Hematopoietic multipotent progenitor cell treated with erythropoietin and hydrocortisone succinate and interleukin-3 and kit ligand, for 15 days (in vitro differentiated cells): ENCODE data around the gene DCLK1.

Experiments
- DNase-seq: peaks from one replicate; pipeline ENCODE4 v3.0.0-alpha.2; 2015; ENCODE audit warnings: low spot score

Gene DCLK1

GRCh38 chr13:36033035-36033434, 98.1 kb downstream of the DCLK1 start:
- DNase-seq: no peak

- no peak for DNase-seq
These were observed 99.7 kb downstream of the DCLK1 start for GRCh38 chr13:36031490-36031889.

GRCh38 chr13:36030670-36031331, 100.4 kb downstream of the DCLK1 start:
- DNase-seq: no peak

GRCh38 chr13:36029166-36029565, 102.0 kb downstream of the DCLK1 start:
- no peak for DNase-seq

GRCh38 chr13:36028359-36029025, 102.7 kb downstream of the DCLK1 start:
- DNase-seq: no peak

GRCh38 chr13:36026531-36026930, 104.7 kb downstream of the DCLK1 start:
- DNase-seq: no peak

- DNase-seq: no peak
These were observed 116.4 kb downstream of the DCLK1 start for GRCh38 chr13:36014763-36015162.

GRCh38 chr13:36006894-36007675, 124.1 kb downstream of the DCLK1 start:
- no peak for DNase-seq

GRCh38 chr13:36006347-36006746, 124.8 kb downstream of the DCLK1 start:
- no peak for DNase-seq

GRCh38 chr13:36001561-36001960, 129.6 kb downstream of the DCLK1 start:
- no peak for DNase-seq

- no peak for DNase-seq
These were observed 131.2 kb downstream of the DCLK1 start for GRCh38 chr13:36000028-36000427.

- DNase-seq: no peak
These were observed 134.8 kb downstream of the DCLK1 start for GRCh38 chr13:35996360-35996759.

- no peak for DNase-seq
These were observed 136.0 kb downstream of the DCLK1 start for GRCh38 chr13:35995136-35995535.

- no peak for DNase-seq
These were observed 136.8 kb downstream of the DCLK1 start for GRCh38 chr13:35994131-35994966.

GRCh38 chr13:35993686-35994085, 137.5 kb downstream of the DCLK1 start:
- DNase-seq: no peak

GRCh38 chr13:35992964-35993363, 138.2 kb downstream of the DCLK1 start:
- no peak for DNase-seq

- DNase-seq: no peak
These were observed 141.0 kb downstream of the DCLK1 start for GRCh38 chr13:35990196-35990595.

GRCh38 chr13:35988648-35989081, 142.5 kb downstream of the DCLK1 start:
- no peak for DNase-seq

- no peak for DNase-seq
These were observed 143.3 kb downstream of the DCLK1 start for GRCh38 chr13:35987572-35988513.

GRCh38 chr13:35984776-35985453, 146.3 kb downstream of the DCLK1 start:
- no peak for DNase-seq
